KMS-11 (cell line): ENCODE measurements around the gene LINC01488.

Experiments used
- H2AFZ ChIP-seq: fragments of 200-600 bp; sonication (generic); 2 replicates; pipeline ENCODE4 v1.6.1; 2016; ENCODE audit warnings: antibody characterized with exemption, mixed run types, low read depth
- H3K27ac ChIP-seq: fragments of 200-600 bp; sonication (generic); 2 replicates; pipeline ENCODE4 v1.6.1; 2016; ENCODE audit warnings: mild to moderate bottlenecking, mixed run types
- H3K27me3 ChIP-seq: fragments of 200-600 bp; sonication (generic); 2 replicates; pipeline ENCODE4 v1.6.1; 2017; ENCODE audit warnings: mild to moderate bottlenecking, low read depth, mixed run types, moderate library complexity; ENCODE audit not compliant: insufficient read depth
- H3K36me3 ChIP-seq: fragments of 200-600 bp; sonication (generic); 2 replicates; pipeline ENCODE4 v1.6.1; 2017; ENCODE audit warnings: mild to moderate bottlenecking, mixed run types; ENCODE audit not compliant: insufficient read depth
- H3K4me1 ChIP-seq: fragments of 200-600 bp; sonication (generic); 2 replicates; pipeline ENCODE4 v1.6.1; 2016; ENCODE audit warnings: mild to moderate bottlenecking, low read depth, mixed run types; ENCODE audit not compliant: poor library complexity, severe bottlenecking
- H3K4me2 ChIP-seq: fragments of 200-600 bp; sonication (generic); 2 replicates; pipeline ENCODE4 v1.7.0; 2016; ENCODE audit warnings: mild to moderate bottlenecking, mixed run types
- H3K4me3 ChIP-seq: fragments of 200-600 bp; sonication (generic); IDR thresholded peaks from 2 replicates; pipeline ENCODE4 v1.6.1; 2017; ENCODE audit warnings: low read depth, low read length, mixed read lengths; ENCODE audit not compliant: insufficient read depth
- H3K79me2 ChIP-seq: fragments of 200-600 bp; sonication (generic); 2 replicates; pipeline ENCODE4 v1.6.1; 2016; ENCODE audit warnings: low read depth, mixed run types; ENCODE audit not compliant: insufficient read depth
- H3K9ac ChIP-seq: fragments of 200-600 bp; sonication (generic); 2 replicates; pipeline ENCODE4 v1.6.1; 2016; ENCODE audit warnings: mild to moderate bottlenecking, mixed run types
- H4K20me1 ChIP-seq: fragments of 200-600 bp; sonication (generic); 2 replicates; pipeline ENCODE4 v1.6.1; 2016; ENCODE audit warnings: mild to moderate bottlenecking, mixed run types; ENCODE audit not compliant: insufficient read depth
- TF ChIP-seq, protein P1 (sequence below): fragments of 200-600 bp; sonication (generic); conservative IDR thresholded peaks from 2 replicates; pipeline ENCODE4 v1.6.1; 2017; ENCODE audit warnings: low read depth, mild to moderate bottlenecking, antibody characterized with exemption, low read length, moderate library complexity, mixed read lengths

LINC01488 gene

DNA sequence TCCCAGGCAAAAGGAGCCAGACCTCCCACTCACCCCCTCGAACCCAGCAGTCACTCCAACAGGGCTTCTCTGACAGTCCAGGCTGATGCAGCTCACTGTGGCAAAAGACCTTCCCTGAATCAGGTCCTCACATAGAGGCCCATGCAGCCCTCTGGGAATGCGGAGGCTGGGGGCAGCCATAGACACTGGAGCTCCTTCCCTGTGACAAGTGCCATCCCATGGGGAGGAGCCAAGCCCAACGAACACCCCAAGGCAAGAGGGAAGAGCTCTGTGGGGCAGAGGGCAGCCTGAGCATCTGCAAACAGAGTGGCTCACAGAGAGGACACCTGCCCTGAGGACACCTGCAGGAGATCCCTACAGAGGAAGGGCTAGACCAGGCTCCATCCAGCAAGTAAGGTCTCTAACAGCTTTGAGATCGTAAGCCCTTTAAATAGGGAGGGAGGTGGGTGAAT, at the start of gene LINC01488:
TSS of gene LINC01488 (plus strand) at position 271 of the 452 bp plus-strand sequence.
- TF ChIP-seq, protein P1, sequence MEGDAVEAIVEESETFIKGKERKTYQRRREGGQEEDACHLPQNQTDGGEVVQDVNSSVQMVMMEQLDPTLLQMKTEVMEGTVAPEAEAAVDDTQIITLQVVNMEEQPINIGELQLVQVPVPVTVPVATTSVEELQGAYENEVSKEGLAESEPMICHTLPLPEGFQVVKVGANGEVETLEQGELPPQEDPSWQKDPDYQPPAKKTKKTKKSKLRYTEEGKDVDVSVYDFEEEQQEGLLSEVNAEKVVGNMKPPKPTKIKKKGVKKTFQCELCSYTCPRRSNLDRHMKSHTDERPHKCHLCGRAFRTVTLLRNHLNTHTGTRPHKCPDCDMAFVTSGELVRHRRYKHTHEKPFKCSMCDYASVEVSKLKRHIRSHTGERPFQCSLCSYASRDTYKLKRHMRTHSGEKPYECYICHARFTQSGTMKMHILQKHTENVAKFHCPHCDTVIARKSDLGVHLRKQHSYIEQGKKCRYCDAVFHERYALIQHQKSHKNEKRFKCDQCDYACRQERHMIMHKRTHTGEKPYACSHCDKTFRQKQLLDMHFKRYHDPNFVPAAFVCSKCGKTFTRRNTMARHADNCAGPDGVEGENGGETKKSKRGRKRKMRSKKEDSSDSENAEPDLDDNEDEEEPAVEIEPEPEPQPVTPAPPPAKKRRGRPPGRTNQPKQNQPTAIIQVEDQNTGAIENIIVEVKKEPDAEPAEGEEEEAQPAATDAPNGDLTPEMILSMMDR, result no peak
- H3K79me2 ChIP-seq, result no peaks in the 10 kb centered on the region
- H3K4me2 ChIP-seq, result no peak within 1 kb of the TSS
- no peak within 1 kb of the TSS for H3K27ac ChIP-seq
- H4K20me1 ChIP-seq, result no peaks in the 10 kb centered on the region
- no peak within 1 kb of the TSS for H3K4me3 ChIP-seq
- no peaks in the 10 kb centered on the region for H3K36me3 ChIP-seq
- H3K4me1 ChIP-seq, result no peaks in the 10 kb centered on the region
- no peak within 1 kb of the TSS for H3K9ac ChIP-seq
- peaks cover 5% of the 10 kb centered on the region; the same call in 1 of the 2 replicates for H3K27me3 ChIP-seq
- no peak within 1 kb of the TSS for H2AFZ ChIP-seq

GRCh38 chr11:69431893-69432738, 49.3 kb upstream of the LINC01488 start:
- Histone ChIP-seq H3K4me1 (no peaks in the 10 kb centered on the region), H3K27me3 (peaks cover 8% of the 10 kb centered on the region; the same call in 1 of the 2 replicates), H3K4me2 (no peak overlapping the region), H4K20me1 (no peaks in the 10 kb centered on the region), H3K27ac (no peak overlapping the region), H3K4me3 (no peak overlapping the region), H2AFZ (no peak overlapping the region), H3K79me2 (no peaks in the 10 kb centered on the region), H3K36me3 (no peaks in the 10 kb centered on the region), H3K9ac (no peak overlapping the region)
- TF ChIP-seq, protein P1, result no peak

GRCh38 chr11:69433741-69434140, 47.7 kb upstream of the LINC01488 start:
- Histone ChIP-seq H3K79me2 (no peaks in the 10 kb centered on the region), H2AFZ (no peak overlapping the region), H3K27ac (no peak overlapping the region), H3K4me2 (no peak overlapping the region), H3K9ac (no peak overlapping the region), H4K20me1 (no peaks in the 10 kb centered on the region), H3K27me3 (peaks cover 10% of the 10 kb centered on the region; the same call in 1 of the 2 replicates), H3K4me3 (no peak overlapping the region), H3K36me3 (no peaks in the 10 kb centered on the region), H3K4me1 (no peaks in the 10 kb centered on the region)
- TF ChIP-seq, protein P1, result no peak

GRCh38 chr11:69434471-69434931, 47.0 kb upstream of the LINC01488 start:
- Histone ChIP-seq H3K27me3 (peaks cover 10% of the 10 kb centered on the region; the same call in 1 of the 2 replicates), H2AFZ (no peak overlapping the region), H3K4me3 (no peak overlapping the region), H3K4me1 (no peaks in the 10 kb centered on the region), H3K4me2 (no peak overlapping the region), H4K20me1 (no peaks in the 10 kb centered on the region), H3K9ac (no peak overlapping the region), H3K36me3 (no peaks in the 10 kb centered on the region), H3K79me2 (no peaks in the 10 kb centered on the region), H3K27ac (no peak overlapping the region)
- TF ChIP-seq, protein P1, result no peak
